Middle frontal gyrus (tissue), 1 donor: ENCODE data around the gene GRK5.

ENCODE experiments used
- DNase-seq: peaks from one replicate; pipeline ENCODE4 v3.0.0-alpha.2; 2015; ENCODE audit warnings: low spot score; ENCODE audit errors: extremely low spot score

The GRK5 gene

DNA sequence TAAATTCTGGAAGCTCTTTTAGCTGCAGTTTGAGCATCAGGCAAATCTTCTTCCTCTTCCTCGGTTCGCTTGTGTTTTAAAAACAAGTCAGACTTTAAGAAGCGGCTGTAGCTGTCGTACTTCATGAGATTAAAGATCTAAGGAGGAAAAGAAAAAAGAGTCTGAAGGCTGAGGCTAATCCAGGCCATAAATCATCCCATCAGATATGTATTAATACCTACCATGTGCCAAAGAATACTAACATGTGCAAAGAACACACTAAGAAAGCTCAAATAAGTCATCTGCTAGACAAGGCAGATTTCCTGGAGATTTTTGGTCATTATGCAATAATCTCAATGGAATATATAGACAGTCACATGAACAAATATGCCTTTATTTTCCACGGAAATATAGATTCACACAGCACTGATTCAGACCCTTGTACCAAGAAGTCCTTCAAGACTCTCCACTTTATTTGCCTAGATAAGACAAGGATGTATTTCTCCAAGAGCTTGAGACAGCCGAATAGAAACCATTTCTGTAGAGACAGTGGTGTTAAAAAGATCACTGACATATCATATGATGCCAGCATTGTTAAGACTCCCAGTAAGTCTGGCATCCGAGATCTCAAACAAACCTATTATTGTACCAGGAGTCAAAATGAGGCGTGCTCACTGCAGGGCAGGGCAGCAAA, 292.9 kb downstream of the GRK5 start:
- DNase-seq, result no peak

GRCh38 chr10:119500821-119501220, 293.4 kb downstream of the GRK5 start:
- no peak for DNase-seq

DNA sequence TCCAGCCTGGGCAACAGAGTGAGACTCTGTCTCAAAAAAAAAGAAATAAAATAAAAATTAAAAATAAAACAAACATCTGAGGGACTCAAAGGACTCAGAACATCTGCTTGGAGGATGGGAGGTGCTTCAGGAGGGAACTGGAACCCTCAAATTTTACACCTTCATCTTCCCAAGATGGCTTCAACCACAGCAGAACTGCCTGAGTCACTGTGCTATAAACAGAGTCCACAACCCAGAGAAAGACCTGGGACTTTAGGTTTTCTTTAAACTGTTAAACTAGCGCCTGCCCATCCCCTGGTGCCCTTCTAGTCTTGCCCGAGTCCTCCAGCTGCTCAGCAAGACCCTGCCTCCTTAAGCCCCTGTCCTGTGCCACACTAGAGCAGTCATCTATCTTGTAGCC, 294.3 kb downstream of the GRK5 start:
- no peak for DNase-seq

DNA sequence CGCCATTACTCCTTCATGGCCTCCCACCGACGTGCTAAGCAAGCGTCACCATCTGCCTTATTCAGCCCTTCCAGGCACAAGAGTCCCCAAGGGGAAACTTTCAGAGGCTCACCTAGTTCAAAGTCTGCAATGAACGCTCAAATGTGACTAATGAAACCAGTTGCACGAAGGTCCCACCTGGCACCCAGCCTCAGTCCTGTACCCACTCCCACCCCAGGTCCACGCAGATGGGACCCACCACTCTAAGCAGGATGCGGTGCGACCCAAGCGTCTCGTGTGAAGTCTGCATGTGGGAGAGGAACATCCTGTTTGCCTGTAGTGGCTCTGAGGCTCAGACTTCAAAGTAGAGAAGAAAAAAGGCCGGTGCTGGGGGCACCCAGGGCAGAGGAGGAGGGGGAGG, 294.8 kb downstream of the GRK5 start:
- no peak for DNase-seq

DNA sequence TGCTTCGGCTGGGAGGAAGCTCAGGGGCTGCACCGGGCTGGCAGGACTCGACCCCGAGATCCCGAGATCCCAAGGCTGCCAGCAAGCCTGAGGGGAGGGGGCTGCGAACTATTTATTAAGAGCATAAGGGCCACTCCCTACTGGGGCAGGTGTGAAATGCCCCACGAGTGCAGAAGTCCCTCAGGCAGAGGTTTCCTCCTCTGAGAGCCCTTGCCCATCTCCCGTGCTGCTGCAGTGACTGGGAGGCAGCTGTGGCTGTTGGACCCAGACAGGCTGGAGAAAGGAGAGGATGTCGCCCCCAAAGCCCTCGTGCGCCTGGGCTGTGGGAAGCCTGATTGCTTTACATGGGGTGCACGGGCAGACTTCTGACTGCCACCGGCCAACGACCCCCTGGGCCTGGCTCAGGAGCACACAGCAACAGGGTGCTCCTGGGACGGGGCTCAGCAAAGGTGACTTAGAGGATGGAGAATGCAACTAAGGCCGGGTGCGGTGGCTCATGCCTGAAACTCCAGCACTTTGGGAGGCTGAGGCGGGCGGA, 295.3 kb downstream of the GRK5 start:
- no peak for DNase-seq

GRCh38 chr10:119503821-119504220, 296.4 kb downstream of the GRK5 start:
- no peak for DNase-seq

DNA sequence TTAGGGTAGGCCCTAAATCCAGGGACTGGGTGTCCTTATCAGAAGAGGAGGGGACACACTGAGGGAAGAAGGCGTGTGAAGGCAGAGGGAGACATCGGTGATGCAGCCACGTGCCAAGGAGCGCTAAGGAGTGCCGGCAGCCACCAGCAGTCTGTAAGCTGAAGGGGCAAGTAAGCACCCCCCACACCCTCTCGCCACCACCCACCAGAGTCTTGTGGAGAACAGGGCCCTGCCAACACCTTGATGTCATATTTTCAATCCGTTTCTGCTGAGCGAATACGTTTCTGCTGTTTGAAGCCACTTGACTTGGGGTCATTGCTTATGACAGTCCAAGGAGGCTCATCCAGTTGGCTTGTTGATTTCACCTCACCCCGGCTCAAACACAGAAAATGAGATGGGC, 297.3 kb downstream of the GRK5 start:
- no peak for DNase-seq

GRCh38 chr10:119505131-119505551, 297.8 kb downstream of the GRK5 start:
- DNase-seq, result no peak
